HG02610 (cell line): ENCODE measurements around the gene P3H4.

Source experiments
- ATAC-seq: cut with Tn5 transposase; IDR thresholded peaks from one replicate; pipeline ENCODE4 v1.9.1; 2021; ENCODE audit warnings: mild to moderate bottlenecking, moderate library complexity; ENCODE audit not compliant: unreplicated experiment

P3H4 gene

DNA sequence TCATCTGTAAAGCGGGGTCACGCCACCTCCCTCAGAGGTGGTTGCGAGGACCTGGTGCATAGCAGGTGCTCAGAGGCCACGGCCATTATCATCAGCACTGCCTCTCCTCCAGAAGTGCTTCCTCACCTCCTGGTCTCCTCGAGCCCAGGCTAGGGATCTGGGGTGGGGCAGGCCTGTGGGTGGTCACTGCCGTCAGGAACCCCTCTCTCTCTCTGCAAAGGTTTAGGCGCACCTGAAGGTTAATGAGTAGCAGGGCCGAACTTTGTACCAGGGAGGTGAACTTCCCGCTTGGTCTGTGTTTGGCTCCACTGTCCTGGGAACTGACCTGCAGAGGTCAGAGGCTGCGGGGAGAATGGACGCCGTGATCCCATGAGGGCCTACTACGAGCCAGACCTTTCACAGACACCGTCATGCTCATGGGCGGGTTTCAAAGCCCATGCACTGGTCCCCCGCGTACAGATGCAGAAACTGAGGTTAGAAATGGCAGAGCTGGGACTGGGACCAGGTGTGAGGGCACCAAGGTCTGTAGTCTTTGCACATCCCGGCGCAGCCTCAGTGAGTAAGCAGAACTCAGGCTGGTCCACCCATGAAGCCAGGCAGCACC is 39.1 kb downstream of the P3H4 start:
- no peak for ATAC-seq

DNA sequence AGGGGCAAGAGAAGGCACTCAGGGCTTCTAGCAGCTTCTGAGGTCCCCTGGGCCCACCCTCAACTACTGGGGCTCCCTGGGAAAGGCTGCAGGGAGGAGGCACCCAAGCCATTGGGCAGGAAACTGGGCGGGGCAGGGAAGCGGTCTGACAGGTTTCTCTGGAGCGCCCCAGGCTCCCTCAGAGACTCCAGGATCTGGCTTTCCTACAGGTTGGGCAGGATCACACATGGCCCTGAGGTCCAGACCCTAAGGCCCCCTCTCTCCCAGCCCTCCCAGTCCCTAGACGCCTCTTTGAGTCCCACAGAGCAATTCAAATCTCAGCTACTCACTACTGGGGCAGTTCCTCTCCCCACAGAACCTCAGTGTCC is 39.5 kb downstream of the P3H4 start:
- no peak for ATAC-seq

DNA sequence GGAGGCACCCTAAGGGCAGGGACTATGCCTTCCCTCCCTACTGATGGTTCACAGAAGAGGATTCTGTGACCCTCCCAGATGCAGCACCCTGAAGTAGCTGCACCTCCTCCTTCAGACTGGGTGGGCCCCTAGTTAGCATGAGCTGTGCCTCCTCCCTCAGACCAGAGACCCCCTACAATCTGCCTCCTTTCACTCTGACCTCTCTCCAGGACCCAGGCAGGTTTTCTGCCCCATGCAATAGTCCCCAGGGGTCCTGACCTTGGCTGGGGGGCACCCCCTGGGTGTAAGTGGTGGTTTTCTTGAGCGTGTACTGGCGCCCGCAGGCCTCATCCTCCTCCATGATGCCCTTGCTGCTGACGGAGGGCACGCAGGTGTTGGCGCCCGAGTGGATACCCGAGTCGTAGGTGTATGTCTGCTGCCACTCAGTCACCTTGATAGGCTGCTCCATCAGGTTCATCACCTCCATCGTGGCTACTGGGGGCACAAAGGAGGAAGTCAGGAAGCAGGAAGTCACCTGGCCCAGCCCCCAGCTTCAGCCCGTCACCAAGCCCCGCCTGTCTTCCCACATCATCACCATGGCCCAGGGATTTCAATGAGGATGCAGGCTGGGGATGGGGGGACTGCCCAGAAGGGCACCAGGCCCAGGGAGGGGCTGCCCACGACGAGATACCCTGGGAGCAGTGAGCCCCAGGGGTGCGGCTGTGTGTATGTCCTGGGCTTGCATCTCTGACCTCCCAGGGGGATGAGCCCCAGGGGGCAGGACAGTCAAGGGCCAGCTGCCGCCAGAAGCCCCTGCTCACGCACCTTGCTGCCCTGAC is 40.2 kb downstream of the P3H4 start:
- no peak for ATAC-seq

DNA sequence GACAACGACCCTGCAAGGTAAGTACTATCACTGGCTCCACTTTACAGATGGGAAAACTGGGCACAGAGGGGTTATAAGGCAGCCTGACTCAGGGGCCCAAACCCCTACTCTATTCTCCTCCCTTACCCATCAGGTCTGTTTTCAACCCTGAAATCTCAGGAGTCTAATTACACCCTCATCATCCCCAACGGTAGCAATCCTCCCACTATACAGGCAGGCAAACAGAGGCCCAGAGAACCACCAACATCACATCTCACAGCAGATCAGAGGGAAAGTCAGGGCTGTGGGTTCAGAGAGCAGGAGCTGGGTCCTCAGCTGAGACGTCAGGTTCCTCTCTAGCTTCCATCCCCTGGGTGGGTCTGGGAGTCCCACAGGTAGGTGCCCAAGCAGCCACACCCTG is 41.8 kb downstream of the P3H4 start:
- ATAC-seq: no peak

DNA sequence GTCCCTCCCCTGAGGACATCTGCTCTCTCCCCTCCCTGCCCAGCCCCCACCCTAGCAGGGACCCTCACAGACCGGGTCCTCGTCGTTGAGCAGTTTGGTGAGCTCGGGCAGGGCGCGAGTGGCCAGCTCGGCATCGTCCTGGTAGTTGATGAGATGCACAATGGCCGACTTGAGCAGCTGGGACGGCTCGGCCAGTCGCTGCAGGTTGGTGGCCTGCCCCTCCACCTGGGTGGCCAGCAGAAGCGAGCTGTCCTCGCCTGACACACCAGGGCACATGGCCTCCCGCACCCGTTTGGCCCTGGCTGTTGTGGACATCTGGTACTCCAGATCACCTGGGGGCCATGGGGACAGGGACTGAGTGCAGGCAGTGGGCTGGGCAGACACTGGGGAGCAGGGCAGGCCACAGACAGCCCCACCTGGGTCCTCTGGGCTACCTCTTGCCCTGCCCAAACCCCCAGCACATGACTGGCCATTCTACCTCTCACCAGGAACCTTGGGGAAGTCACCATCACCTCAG is 42.3 kb downstream of the P3H4 start:
- no peak for ATAC-seq

DNA sequence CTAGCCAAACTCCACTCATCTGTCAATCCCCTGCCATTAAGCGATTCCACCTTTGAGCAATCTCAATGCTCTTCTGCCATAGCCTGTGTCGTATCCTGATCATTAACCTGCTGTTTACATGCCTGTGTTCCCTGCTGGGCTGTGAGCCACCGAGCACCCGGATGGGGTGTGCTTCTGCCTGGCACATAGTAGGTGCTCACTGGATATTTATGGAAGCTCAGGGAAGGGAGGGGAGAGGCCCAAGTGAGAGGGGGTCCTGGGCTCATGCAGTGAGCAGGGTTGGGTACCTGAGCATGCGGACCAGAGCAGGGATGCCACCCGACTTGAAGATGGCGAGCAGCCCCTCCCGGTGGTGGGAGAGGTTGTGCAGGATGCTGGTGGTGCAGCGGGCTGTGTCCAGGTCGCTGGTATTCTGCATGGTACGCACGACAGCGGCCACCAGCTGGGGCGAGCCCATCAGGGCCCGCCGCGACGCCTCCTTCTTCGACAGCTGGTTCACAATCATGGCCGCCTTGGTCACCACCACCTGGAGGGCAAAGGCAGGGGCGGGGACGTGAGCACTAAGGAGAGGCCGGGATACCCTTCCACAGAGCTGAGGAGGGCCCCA is 43.0 kb downstream of the P3H4 start:
- ATAC-seq: no peak

DNA sequence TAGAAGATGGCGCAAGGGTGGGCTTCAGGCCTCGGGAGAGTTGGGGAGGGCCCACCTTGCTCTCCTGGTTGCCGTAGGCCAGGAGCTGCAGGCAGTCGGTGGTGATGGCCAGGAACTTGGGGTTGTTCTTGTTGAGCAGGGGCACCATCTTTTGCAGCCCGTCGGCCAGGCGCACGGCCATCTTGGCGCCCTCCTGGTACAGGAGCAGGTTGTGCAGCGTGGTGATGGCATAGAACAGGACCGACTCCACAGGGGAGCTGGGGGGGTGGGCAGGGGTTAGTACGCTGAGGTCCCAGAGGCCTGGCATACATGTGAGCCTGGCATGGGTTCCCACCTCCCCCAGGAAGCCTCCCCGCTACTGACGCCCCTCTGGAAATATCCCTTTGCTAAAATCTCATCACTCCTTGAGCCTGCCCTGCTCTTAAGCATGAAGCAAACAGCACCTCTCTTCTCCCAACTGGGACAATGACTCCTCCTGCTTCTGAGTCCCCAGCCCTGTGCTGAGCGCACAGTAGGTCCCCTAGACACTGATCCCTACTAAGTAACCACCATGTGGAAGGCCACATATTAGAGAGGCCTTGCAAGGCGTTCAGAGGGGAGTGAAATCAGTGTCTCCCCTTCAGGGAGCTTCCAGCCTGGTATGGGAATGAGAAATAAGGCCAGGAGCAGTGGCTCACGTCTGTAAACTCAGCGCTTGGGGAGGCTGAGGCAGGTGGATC is 44.3 kb downstream of the P3H4 start:
- no peak for ATAC-seq

DNA sequence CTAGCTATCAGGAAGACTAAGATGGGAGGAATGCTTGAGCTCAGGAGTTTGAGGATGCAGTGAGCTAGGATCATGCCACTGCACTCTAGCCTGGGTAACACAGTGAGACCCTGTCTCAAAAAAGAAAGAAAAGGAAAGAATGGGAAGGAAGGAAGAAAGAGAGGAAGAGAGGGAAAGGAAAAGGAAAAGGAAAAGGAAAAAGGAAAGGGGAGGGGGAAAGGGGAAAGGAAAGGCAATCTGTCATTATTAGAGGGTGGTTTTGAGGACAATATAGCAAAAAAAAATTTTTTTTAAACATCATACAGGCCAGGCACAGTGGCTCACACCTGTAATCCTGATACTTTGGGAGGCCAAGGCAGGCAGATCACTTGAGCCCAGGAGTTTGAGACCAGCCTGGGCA is 45.6 kb downstream of the P3H4 start:
- ATAC-seq: no peak

DNA sequence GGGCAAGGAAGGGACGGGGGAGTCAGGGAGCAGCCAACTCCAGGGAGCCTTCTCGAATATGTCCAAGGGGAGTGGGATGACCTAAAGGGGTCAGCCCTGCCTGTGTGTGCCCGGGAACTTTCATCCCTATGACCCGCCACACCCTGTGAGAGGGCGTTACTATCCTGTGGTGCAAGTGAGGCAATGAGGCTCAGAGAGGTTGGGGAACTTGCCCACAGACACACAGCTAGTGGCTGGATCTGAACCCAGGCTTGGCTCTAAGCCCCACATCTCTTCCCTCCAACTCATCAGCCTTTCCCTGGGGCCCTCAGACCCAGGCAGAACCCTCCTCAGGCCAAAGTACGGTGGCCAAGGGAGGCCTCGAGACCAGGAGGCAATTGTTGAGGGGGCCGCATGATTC is 48.4 kb downstream of the P3H4 start:
- no peak for ATAC-seq

DNA sequence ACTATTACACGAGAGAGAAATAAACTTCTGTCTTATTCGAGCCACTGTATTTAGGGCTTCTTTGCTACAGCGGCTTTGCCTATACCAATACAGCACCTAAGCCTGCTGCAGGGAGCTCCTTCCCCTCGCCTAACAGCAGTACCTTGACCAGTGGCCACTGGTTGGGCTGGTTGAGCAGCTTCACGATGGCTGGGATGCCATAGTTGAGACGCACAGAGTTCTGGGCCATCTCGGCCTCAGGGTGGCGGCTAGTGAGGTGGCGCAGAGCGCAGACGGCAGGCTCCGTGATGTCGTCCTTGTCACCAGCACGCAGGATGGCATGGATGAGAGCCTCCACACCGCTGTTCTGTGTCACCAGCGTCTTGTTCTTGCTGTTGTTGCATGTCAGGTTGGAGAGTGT is 48.9 kb downstream of the P3H4 start:
- no peak for ATAC-seq

DNA sequence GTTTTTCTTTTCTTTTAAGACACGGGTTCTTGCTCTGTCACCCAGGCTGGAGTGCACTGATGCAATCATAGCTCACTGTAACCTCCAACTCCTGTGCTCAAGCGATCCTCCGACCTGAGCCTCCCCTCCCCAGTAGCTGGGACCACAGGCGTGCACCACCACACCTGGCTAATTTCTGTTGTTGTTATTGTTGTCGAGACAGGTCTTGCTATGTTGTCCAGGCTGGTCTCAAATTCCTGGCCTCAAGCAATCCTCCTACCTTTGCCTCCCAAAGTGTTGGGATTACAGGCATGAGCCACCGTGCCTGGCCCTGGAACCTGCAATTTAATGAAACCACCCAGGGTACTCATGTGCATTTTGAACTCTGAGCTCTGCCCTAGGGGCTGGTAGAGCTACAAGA is 49.4 kb downstream of the P3H4 start:
- no peak for ATAC-seq

DNA sequence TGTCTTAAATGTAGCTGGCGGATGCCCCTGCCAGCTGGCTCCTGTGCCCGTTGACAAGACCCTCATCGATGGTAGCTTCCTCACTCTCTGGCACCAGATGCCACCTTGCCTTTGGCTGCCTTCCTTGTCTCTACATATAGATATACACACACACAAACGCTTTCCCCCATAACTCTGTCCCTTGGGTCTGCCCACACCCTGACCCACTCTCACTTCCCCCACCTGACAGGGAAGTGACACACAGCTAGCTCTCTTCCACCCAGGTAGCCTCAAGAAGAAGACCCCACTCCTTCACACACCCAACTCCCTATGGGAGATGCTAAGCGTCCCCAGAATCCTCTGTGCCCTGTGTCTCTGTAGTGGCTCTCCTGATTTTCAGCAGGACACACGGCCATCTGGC is 50.9 kb downstream of the P3H4 start:
- no peak for ATAC-seq

DNA sequence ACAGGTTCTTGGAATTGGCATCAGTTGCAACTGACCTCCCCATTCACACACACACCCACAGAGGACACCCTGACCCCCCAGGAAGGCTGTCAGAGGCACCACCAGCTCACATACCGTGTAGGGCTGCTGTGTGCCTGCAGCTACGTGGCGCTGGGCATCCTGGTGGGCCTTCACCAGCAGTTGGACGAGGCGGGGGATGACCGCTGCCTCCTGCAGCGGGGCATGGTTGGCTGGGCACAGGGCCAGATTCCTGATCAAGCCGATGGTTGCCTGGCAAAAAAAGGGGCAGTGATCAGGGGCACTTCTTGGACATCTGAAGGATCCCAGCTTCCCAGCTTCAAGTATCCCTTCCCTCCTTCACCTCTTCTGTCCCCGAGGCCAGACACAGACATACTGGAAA is 53.1 kb downstream of the P3H4 start:
- ATAC-seq: no peak

DNA sequence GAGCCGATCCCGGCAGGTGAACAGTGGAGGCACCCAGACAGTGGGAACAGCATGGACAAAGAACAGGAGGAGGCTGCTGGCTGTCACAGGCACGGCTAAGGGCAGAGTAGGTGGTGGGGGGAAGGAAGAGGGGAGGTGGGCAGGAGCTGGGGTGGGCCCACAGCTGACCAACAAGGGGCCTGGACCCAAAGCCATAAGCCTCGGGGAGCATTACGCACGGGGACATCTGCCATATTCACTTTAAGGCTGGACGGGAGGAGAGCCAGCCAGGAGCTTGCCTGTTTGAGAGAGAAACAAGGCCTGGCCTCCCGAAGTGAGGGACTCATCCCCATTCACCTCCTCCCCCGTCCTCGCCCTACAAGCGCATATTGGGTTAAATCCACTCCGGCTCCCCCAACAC is 57.7 kb downstream of the P3H4 start:
- ATAC-seq: no peak
